Choroid plexus epithelial cell (primary cell): ENCODE measurements around the gene TNFSF4.

Source experiments
- DNase-seq: peaks from one replicate; pipeline ENCODE4 v3.0.0-alpha.2; 2010; ENCODE audit warnings: low read depth
- H3K4me3 ChIP-seq: 2 replicates; pipeline ENCODE4 v1.5.1; 2011; ENCODE audit warnings: low read depth, mild to moderate bottlenecking, control low read depth, low read length, moderate library complexity
- TF ChIP-seq, protein P1 (sequence below): conservative IDR thresholded peaks from 2 replicates; pipeline ENCODE4 v1.5.1; 2011; ENCODE audit warnings: low read depth, mild to moderate bottlenecking, control low read depth, inconsistent platforms, low read length, moderate library complexity

Gene TNFSF4

DNA sequence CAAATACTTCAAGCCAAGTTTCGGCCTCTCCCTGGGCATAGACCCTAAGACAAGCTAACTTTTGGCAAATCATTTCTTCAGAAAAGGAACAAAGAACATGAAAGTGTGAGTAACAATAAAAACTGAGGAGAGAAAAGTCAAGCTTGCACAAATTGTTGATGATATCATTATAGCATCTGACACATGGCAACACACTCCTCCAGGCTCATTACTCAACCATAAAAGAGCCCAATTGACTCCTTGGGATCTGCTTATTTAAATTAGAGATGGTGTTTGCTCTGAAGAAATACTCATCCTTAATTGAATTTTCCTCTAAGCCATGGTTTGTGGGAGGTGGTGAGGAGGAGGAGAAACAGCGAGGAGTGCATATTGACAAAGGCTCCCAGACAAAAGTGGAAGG is 54.5 kb downstream of the TNFSF4 start:
- no peak overlapping the region for H3K4me3 ChIP-seq
- TF ChIP-seq, protein P1, sequence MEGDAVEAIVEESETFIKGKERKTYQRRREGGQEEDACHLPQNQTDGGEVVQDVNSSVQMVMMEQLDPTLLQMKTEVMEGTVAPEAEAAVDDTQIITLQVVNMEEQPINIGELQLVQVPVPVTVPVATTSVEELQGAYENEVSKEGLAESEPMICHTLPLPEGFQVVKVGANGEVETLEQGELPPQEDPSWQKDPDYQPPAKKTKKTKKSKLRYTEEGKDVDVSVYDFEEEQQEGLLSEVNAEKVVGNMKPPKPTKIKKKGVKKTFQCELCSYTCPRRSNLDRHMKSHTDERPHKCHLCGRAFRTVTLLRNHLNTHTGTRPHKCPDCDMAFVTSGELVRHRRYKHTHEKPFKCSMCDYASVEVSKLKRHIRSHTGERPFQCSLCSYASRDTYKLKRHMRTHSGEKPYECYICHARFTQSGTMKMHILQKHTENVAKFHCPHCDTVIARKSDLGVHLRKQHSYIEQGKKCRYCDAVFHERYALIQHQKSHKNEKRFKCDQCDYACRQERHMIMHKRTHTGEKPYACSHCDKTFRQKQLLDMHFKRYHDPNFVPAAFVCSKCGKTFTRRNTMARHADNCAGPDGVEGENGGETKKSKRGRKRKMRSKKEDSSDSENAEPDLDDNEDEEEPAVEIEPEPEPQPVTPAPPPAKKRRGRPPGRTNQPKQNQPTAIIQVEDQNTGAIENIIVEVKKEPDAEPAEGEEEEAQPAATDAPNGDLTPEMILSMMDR: no peak
- DNase-seq: no peak

DNA sequence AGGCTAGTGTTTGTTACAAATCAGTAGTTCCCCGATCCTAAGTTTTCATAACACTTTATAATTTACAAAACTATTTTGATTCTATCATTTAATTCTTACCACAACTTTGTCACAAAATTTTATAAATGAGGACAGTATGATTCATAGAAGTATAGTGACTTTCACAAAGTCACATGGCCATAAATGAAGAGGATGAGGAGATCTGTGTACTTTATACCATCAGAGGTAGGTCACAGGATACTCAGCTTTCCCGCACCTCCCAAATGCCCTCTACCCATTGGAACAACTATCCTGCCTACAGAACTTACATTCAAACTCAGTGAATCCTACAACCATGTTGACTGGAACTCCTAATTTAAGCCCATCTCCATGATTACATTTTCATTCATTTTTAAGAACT is 56.3 kb downstream of the TNFSF4 start:
- no peak overlapping the region for H3K4me3 ChIP-seq

DNA sequence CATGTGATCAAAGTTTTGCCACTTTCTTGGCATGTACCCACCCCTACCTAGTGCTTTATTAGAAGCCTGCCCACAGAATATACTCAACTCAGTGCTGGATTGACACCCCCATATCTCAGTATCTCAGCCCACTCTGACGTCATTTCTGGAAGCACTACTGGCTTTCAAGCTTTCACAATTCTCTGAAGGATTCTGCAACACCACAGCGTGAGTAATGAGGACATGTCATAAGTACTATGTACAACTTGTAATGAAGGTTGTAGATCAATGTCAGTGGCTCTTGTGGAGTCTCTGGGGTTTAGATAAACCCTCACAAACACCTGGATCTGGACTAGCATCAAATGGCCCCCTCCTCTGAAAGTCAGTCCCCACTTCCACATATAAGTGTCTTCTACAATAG is 57.2 kb downstream of the TNFSF4 start:
- TF ChIP-seq, protein P1: no peak
- DNase-seq: peak; percentile 97
- no peak overlapping the region for H3K4me3 ChIP-seq

More for the DNA sequence above, 56.3 kb downstream of the TNFSF4 start:
- no peak for DNase-seq
- TF ChIP-seq, protein P1: no peak

DNA sequence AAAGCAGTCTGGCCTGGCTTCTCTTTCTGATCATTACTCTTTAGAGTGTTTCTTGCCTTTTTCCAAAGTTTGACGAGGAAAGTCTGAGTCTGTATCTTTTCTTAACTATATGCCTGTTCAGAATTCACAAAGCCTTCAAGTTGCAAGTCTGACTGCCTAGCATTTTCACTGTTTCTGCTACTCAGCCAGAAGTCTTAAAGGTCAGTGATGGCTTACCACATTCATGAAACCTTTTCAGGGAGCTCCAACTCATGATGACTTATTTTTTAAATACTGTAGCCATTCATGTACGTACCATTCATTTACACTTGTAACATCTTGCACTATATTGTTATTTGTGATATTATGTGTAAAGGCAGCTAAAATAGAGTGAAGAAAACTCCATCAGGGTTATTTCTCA is 58.2 kb downstream of the TNFSF4 start:
- peak; percentile 63 for DNase-seq
- TF ChIP-seq, protein P1: no peak
- H3K4me3 ChIP-seq: no peak overlapping the region

DNA sequence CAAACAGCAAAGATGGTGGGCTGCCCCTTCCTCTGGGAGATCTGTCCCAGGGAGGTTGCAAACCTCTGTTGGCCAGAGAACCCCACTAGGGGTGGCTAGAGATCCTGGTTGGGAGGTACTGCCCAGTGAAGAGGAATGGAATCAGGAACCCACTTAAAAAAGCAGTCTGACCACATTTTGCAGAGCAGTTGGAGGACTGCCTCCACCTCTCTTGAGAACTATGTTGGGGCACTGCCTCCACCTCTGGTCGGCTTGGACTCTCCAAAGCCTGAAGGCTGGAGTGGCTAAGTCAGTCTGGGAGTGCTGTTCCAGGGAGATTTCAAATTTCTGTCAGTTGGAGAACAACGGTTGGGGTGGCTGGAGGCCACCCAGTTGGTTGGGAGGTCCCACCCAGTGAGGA is 58.6 kb downstream of the TNFSF4 start:
- TF ChIP-seq, protein P1: no peak

DNA sequence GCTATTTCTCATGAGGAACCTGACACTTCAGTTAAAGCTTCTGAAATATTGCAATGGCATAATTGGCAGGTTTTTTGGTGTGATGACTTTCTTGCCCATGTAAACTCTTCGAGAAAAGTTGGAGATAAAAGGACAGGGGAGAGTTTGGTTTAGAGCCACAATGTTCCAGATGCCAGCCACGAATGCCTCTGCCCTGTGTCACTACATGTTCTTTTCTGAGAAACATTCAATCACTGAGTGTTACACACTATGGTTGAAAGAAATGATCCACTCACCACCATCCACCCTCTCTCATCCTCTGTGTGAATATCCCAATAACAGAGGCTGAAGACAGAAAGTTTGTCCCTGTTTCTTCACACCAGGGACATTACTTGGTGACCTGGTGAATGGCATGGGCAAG is 66.4 kb downstream of the TNFSF4 start:
- TF ChIP-seq, protein P1: no peak
- no peak for DNase-seq

More for the DNA sequence above, 58.6 kb downstream of the TNFSF4 start:
- no peak for DNase-seq
- no peak overlapping the region for H3K4me3 ChIP-seq

DNA sequence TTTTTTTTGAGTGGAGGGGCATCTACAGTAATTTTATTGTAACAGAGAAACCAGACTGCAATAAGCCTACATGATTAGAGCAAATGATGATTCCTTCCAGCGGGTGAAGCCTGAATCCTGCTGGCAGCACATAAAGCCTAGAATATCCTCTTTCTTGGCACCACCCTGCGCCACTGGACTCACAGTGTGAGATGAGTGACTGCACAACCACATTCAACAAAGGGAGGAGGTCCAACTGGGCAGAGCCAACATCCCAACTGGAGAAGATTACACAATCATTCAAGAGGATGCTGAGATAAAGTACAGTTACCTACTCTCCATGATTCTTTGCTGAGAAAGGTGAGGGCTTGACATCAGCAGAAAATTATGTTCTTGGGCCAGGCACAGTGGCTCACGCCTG is 67.4 kb downstream of the TNFSF4 start:
- no peak for DNase-seq
- TF ChIP-seq, protein P1: no peak
- H3K4me3 ChIP-seq: no peak overlapping the region

More for the DNA sequence above, 66.4 kb downstream of the TNFSF4 start:
- no peak overlapping the region for H3K4me3 ChIP-seq
